Smooth muscle cell (in vitro differentiated cells): ENCODE data around the gene MAPK14. TPM values are rescaled to one million over a fixed set of nuclear protein-coding genes. Genes with fewer than 3 reads are reported as not detected.

ENCODE experiments used
- DNase-seq: peaks from one replicate; lab custom pipeline; 2025; ENCODE audit not compliant: unreplicated experiment; lab: John Stamatoyannopoulos, UW
- H2AFZ ChIP-seq: fragments of 200-600 bp; sonication (generic); 2 replicates; pipeline ENCODE4 v1.6.0; 2016; ENCODE audit warnings: antibody characterized with exemption, low read depth, mild to moderate bottlenecking
- H3F3A ChIP-seq: fragments of 200-600 bp; sonication (generic); 2 replicates; pipeline ENCODE4 v1.6.0; 2017; ENCODE audit warnings: antibody characterized with exemption, low read depth
- H3K27ac ChIP-seq: fragments of 200-600 bp; sonication (generic); 2 replicates; pipeline ENCODE4 v1.5.1; 2016; ENCODE audit warnings: low read depth, mild to moderate bottlenecking
- H3K27me3 ChIP-seq: fragments of 200-600 bp; sonication (generic); 2 replicates; pipeline ENCODE4 v1.6.1; 2016; ENCODE audit warnings: low read depth, mild to moderate bottlenecking
- H3K36me3 ChIP-seq: fragments of 200-600 bp; sonication (generic); 2 replicates; pipeline ENCODE4 v1.5.1; 2016; ENCODE audit warnings: low read depth
- H3K4me1 ChIP-seq: fragments of 200-600 bp; sonication (generic); 2 replicates; pipeline ENCODE4 v1.5.1; 2016; ENCODE audit warnings: low read depth
- H3K4me2 ChIP-seq: fragments of 200-600 bp; sonication (generic); 2 replicates; pipeline ENCODE4 v1.6.0; 2016; ENCODE audit warnings: mild to moderate bottlenecking
- H3K4me3 ChIP-seq: fragments of 200-600 bp; sonication (generic); 2 replicates; pipeline ENCODE4 v1.5.1; 2016; ENCODE audit warnings: mild to moderate bottlenecking
- H3K79me2 ChIP-seq: fragments of 200-600 bp; sonication (generic); 2 replicates; pipeline ENCODE4 v1.6.0; 2016; ENCODE audit warnings: low read depth, mild to moderate bottlenecking
- H3K9ac ChIP-seq: fragments of 200-600 bp; sonication (generic); 2 replicates; pipeline ENCODE4 v1.6.0; 2016; ENCODE audit warnings: low read depth
- H3K9me3 ChIP-seq: fragments of 200-600 bp; sonication (generic); replicated peaks from 2 replicates; pipeline ENCODE4 v1.5.1; 2016; ENCODE audit warnings: low read depth
- H4K20me1 ChIP-seq: fragments of 200-600 bp; sonication (generic); 2 replicates; pipeline ENCODE4 v1.6.0; 2016; ENCODE audit warnings: low read depth
- CTCF ChIP-seq: fragments of 200-600 bp; sonication (generic); IDR thresholded peaks from 2 replicates; pipeline ENCODE4 v1.5.1; 2017; ENCODE audit warnings: borderline replicate concordance, mild to moderate bottlenecking, antibody characterized with exemption; ENCODE audit not compliant: insufficient read depth, poor library complexity, severe bottlenecking
- WGBS: methylation state at CpG from one replicate; pipeline ENCODE4 v1.1.7; 2016; ENCODE audit warnings: low lambda C conversion rate; 5-methylcytosine and 5-hydroxymethylcytosine counted together
- polyA plus RNA-seq: library from polyadenylated mRNA; unstranded; fragments of >200 nt; fragmentation: Nextera tagmentation; extraction: Ambion mirVana; gene quantifications from 2 replicates; pipeline ENCODE4 v1.2.1, GENCODE V29; 2016
- total RNA-seq: library from RNA; depleted of rRNA; stranded (reverse); fragments of >200 nt; gene quantifications from 2 replicates; pipeline ENCODE4 v1.2.3, GENCODE V29; 2014

The MAPK14 gene
- total and polyA plus RNA-seq, 2 experiments from 2014 or later: 28.0 to 62.8 TPM

GRCh38 chr6:36109092-36109491, 81.5 kb downstream of the MAPK14 start:
- H3K27me3 ChIP-seq: no peaks in the 10 kb centered on the region
- no peak for TF ChIP-seq CTCF
- H3K9me3 ChIP-seq: no peaks in the 10 kb centered on the region
- H3K27ac ChIP-seq: no peak overlapping the region
- no peak overlapping the region for H2AFZ ChIP-seq
- no peaks in the 10 kb centered on the region for H3K36me3 ChIP-seq
- H3K4me2 ChIP-seq: no peak overlapping the region
- peaks cover 5% of the 10 kb centered on the region for H3K4me1 ChIP-seq
- H4K20me1 ChIP-seq: no peaks in the 10 kb centered on the region
- no peak overlapping the region for H3K9ac ChIP-seq
- no peak overlapping the region for H3K4me3 ChIP-seq
- no peak for DNase-seq
- no peaks in the 10 kb centered on the region for H3K79me2 ChIP-seq
- 91% methylated on average over 7 of the region's 7 CpGs for WGBS
- no peaks in the 10 kb centered on the region for H3F3A ChIP-seq

- no peak overlapping the region for H3K4me3 ChIP-seq
- H3K27me3 ChIP-seq: no peaks in the 10 kb centered on the region
- H3K9me3 ChIP-seq: no peaks in the 10 kb centered on the region
- no peak overlapping the region for H3K9ac ChIP-seq
- H3K27ac ChIP-seq: no peak overlapping the region
- H3K36me3 ChIP-seq: no peaks in the 10 kb centered on the region
- H3K4me1 ChIP-seq: peaks cover 5% of the 10 kb centered on the region
- no peaks in the 10 kb centered on the region for H3F3A ChIP-seq
- no peak for DNase-seq
- H2AFZ ChIP-seq: no peak overlapping the region
- H3K79me2 ChIP-seq: no peaks in the 10 kb centered on the region
- no peak for TF ChIP-seq CTCF
- H4K20me1 ChIP-seq: no peaks in the 10 kb centered on the region
- H3K4me2 ChIP-seq: no peak overlapping the region
- 92% methylated on average over 3 of the region's 3 CpGs for WGBS
Observed at GRCh38 chr6:36110050-36110449, 82.4 kb downstream of the MAPK14 start.

GRCh38 chr6:36110863-36111262, 83.3 kb downstream of the MAPK14 start:
- H2AFZ ChIP-seq: no peak overlapping the region
- no peak for DNase-seq
- no peaks in the 10 kb centered on the region for H3K36me3 ChIP-seq
- H3K27ac ChIP-seq: no peak overlapping the region
- no peak overlapping the region for H3K4me3 ChIP-seq
- no peaks in the 10 kb centered on the region for H3F3A ChIP-seq
- H4K20me1 ChIP-seq: no peaks in the 10 kb centered on the region
- WGBS: 82% methylated on average over 4 of the region's 4 CpGs
- TF ChIP-seq CTCF: no peak
- no peaks in the 10 kb centered on the region for H3K27me3 ChIP-seq
- H3K4me1 ChIP-seq: peaks cover 5% of the 10 kb centered on the region
- H3K79me2 ChIP-seq: no peaks in the 10 kb centered on the region
- no peaks in the 10 kb centered on the region for H3K9me3 ChIP-seq
- H3K4me2 ChIP-seq: no peak overlapping the region
- no peak overlapping the region for H3K9ac ChIP-seq

GRCh38 chr6:36111526-36111925, 83.9 kb downstream of the MAPK14 start:
- no peak for DNase-seq
- Histone ChIP-seq H3K9ac (no peak overlapping the region), H3K27me3 (no peaks in the 10 kb centered on the region), H3K4me2 (no peak overlapping the region), H3K4me3 (no peak overlapping the region), H3K4me1 (peaks cover 5% of the 10 kb centered on the region), H3K79me2 (no peaks in the 10 kb centered on the region), H2AFZ (no peak overlapping the region), H4K20me1 (no peaks in the 10 kb centered on the region), H3K27ac (no peak overlapping the region), H3F3A (no peaks in the 10 kb centered on the region), H3K9me3 (no peaks in the 10 kb centered on the region), H3K36me3 (no peaks in the 10 kb centered on the region)
- WGBS: 98% methylated on average over 7 of the region's 7 CpGs
- TF ChIP-seq CTCF: no peak
